Measurements from ENCODE around the gene RBM23. TPM values are rescaled to one million over a fixed set of nuclear protein-coding genes. Genes with fewer than 3 reads are reported as not detected.

The RBM23 gene
- total RNA-seq, 1 experiment from 2014 or later: 105 TPM

DNA sequence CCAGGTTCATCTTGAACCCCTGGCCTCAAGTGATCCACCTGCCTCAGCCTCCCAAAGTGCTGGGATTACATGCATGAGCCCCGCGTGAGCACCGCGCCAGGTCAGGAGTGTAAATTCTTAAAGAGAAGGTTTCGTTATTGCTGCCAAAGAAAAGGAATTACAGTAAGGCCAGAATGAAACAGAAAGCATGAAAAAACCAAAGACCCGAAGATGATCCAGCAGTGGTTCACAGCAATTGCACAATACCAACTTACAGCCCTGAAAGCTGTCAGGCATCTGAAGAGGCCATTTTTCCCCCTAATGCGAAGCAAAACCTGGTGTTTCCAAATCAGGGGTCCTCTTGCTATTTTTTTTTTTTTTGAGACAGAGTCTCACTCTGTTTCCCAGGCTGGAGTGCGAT is 10.3 kb downstream of the RBM23 start:
- ChIA-PET CTCF (no interaction called here), POLR2A (ENCODE audit: low non-redundant PET) (no interaction called here)
- TF ChIP-seq, protein P1, sequence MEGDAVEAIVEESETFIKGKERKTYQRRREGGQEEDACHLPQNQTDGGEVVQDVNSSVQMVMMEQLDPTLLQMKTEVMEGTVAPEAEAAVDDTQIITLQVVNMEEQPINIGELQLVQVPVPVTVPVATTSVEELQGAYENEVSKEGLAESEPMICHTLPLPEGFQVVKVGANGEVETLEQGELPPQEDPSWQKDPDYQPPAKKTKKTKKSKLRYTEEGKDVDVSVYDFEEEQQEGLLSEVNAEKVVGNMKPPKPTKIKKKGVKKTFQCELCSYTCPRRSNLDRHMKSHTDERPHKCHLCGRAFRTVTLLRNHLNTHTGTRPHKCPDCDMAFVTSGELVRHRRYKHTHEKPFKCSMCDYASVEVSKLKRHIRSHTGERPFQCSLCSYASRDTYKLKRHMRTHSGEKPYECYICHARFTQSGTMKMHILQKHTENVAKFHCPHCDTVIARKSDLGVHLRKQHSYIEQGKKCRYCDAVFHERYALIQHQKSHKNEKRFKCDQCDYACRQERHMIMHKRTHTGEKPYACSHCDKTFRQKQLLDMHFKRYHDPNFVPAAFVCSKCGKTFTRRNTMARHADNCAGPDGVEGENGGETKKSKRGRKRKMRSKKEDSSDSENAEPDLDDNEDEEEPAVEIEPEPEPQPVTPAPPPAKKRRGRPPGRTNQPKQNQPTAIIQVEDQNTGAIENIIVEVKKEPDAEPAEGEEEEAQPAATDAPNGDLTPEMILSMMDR (conservative IDR thresholded peaks at IDR 0.05; ENCODE audit: low read depth, low read length): no peak
- no peak for TF ChIP-seq EZH2 (IDR thresholded peaks at IDR 0.05; ENCODE audit: borderline replicate concordance, low read depth, low read length, poor library complexity, severe bottlenecking)
- Histone ChIP-seq H3K9me3 (ENCODE audit: low read depth, low read length, poor library complexity, severe bottlenecking) (no peaks in the 10 kb centered on the region), H3K4me1 (ENCODE audit: insufficient read depth, low read length, poor library complexity, severe bottlenecking) (no peaks in the 10 kb centered on the region), H3K4me3 (ENCODE audit: low read depth, low read length, poor library complexity, severe bottlenecking) (no peak overlapping the region), H3K27me3 (replicated peaks; ENCODE audit: insufficient read depth, low read depth, low read length, poor library complexity) (no peaks in the 10 kb centered on the region), H3K27ac (ENCODE audit: low read depth, low read length, poor library complexity, severe bottlenecking) (no peak overlapping the region), H3K36me3 (ENCODE audit: insufficient read depth, low read length, poor library complexity, severe bottlenecking) (peaks cover 80% of the 10 kb centered on the region)
- intact Hi-C loops (cut with micrococcal nuclease; ENCODE audit: unreplicated experiment): no loop called here
- no peak for DNase-seq (ENCODE audit: low spot score)
- no TSS peak for BruUV-seq (replicated peaks)

DNA sequence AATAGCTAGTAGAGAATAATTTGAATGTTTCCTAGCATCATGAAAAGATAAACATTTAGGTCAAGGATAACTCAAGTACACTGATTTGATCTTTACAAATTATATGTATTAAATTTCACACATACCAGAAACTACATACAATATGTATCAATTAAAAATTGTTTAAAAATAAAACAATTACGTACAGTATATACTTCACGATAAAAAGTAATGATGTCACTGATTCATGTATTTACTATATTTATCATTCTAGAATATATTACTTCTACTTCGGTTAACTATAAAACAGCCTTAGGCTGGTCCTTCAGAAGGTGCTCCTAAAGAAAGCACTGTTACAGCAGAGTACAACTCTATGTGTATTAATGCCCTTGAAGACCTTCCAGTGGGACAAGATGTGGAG is 11.5 kb downstream of the RBM23 start:
- CTCF ChIA-PET: no interaction called here

DNA sequence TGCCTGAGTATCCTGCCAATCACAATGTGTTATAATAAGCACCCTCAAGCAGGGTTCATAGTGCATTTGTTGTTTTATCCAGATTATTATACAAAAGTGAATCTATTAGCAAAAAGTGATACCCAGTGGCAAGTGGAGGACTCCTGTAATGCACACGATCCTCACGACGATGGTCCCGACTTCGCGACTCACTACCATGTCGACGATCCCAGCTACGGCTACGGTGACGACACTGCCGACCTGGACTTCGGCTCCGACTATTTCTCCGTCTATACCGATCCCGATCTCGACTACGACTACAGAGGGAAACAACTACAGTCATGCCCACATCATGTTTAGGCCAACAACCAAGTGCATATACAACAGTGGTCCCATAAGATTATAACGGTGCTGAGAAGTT is 12.9 kb downstream of the RBM23 start:
- Histone ChIP-seq H3K27ac (ENCODE audit: low read depth, low read length, poor library complexity, severe bottlenecking) (no peak overlapping the region), H3K27me3 (replicated peaks; ENCODE audit: insufficient read depth, low read depth, low read length, poor library complexity) (no peaks in the 10 kb centered on the region), H3K4me3 (ENCODE audit: low read depth, low read length, poor library complexity, severe bottlenecking) (no peak overlapping the region), H3K9me3 (ENCODE audit: low read depth, low read length, poor library complexity, severe bottlenecking) (no peaks in the 10 kb centered on the region), H3K4me1 (ENCODE audit: insufficient read depth, low read length, poor library complexity, severe bottlenecking) (no peaks in the 10 kb centered on the region), H3K36me3 (ENCODE audit: insufficient read depth, low read length, poor library complexity, severe bottlenecking) (peaks cover 92% of the 10 kb centered on the region)
- no peak for DNase-seq (ENCODE audit: low spot score)
- ChIA-PET POLR2A (ENCODE audit: low non-redundant PET) (no interaction called here), CTCF (no interaction called here)
- TF ChIP-seq EZH2 (IDR thresholded peaks at IDR 0.05; ENCODE audit: borderline replicate concordance, low read depth, low read length, poor library complexity, severe bottlenecking): no peak
- TF ChIP-seq, protein P1 (conservative IDR thresholded peaks at IDR 0.05; ENCODE audit: low read depth, low read length): no peak
- no TSS peak for BruUV-seq (replicated peaks)
- intact Hi-C loops (cut with micrococcal nuclease; ENCODE audit: unreplicated experiment): no loop called here

More for the DNA sequence above, 11.5 kb downstream of the RBM23 start:
- H3K36me3 ChIP-seq (ENCODE audit: insufficient read depth, low read length, poor library complexity, severe bottlenecking): peaks cover 92% of the 10 kb centered on the region
- no peak for DNase-seq (ENCODE audit: low spot score)
- H3K4me3 ChIP-seq (ENCODE audit: low read depth, low read length, poor library complexity, severe bottlenecking): no peak overlapping the region
- no peaks in the 10 kb centered on the region for H3K9me3 ChIP-seq (ENCODE audit: low read depth, low read length, poor library complexity, severe bottlenecking)
- no peak overlapping the region for H3K27ac ChIP-seq (ENCODE audit: low read depth, low read length, poor library complexity, severe bottlenecking)
- no TSS peak for BruUV-seq (replicated peaks)
- TF ChIP-seq EZH2 (IDR thresholded peaks at IDR 0.05; ENCODE audit: borderline replicate concordance, low read depth, low read length, poor library complexity, severe bottlenecking): no peak
- TF ChIP-seq, protein P1 (conservative IDR thresholded peaks at IDR 0.05; ENCODE audit: low read depth, low read length): no peak
- intact Hi-C loops (cut with micrococcal nuclease; ENCODE audit: unreplicated experiment): no loop called here
- POLR2A ChIA-PET (ENCODE audit: low non-redundant PET): no interaction called here
- no peaks in the 10 kb centered on the region for H3K4me1 ChIP-seq (ENCODE audit: insufficient read depth, low read length, poor library complexity, severe bottlenecking)
- H3K27me3 ChIP-seq (replicated peaks; ENCODE audit: insufficient read depth, low read depth, low read length, poor library complexity): no peaks in the 10 kb centered on the region
